Measurements from ENCODE around the gene TENM4. TPM values are rescaled to one million over a fixed set of nuclear protein-coding genes. Genes with fewer than 3 reads are reported as not detected.
"Not testable (repeated sequence)": the region's sequence is repeated elsewhere in the genome, so short reads cannot be mapped to it uniquely, and the experiment has no call there.

The TENM4 gene
- total RNA-seq, 1 donor from 2014 or later, result under 0.01 TPM

GRCh38 chr11:78855116-78855515 lies 585.7 kb downstream of the TENM4 start:
- DNase-seq (ENCODE audit: low read depth in 2 of 2), result no peak

GRCh38 chr11:78853521-78853920 lies 587.3 kb downstream of the TENM4 start:
- DNase-seq (ENCODE audit: low read depth in 2 of 2), result no peak

GRCh38 chr11:78851878-78852586 lies 588.8 kb downstream of the TENM4 start:
- DNase-seq (ENCODE audit: low read depth in 2 of 2), result no peak

- no peak for DNase-seq (ENCODE audit: low read depth in 2 of 2)
These were observed 590.8 kb downstream of the TENM4 start for GRCh38 chr11:78850078-78850477.

- DNase-seq (ENCODE audit: low read depth in 2 of 2), result no peak
These were observed 594.6 kb downstream of the TENM4 start for GRCh38 chr11:78846269-78846668.

GRCh38 chr11:78845496-78845895 lies 595.3 kb downstream of the TENM4 start:
- no peak for DNase-seq (ENCODE audit: low read depth in 2 of 2)

- no peak for DNase-seq (ENCODE audit: low read depth in 2 of 2)
These were observed 599.3 kb downstream of the TENM4 start for GRCh38 chr11:78841456-78842060.

GRCh38 chr11:78840623-78841022 lies 600.2 kb downstream of the TENM4 start:
- no peak for DNase-seq (ENCODE audit: low read depth in 2 of 2)

GRCh38 chr11:78840200-78840599 lies 600.6 kb downstream of the TENM4 start:
- no peak for DNase-seq (ENCODE audit: low read depth in 2 of 2)

- DNase-seq (ENCODE audit: low read depth in 2 of 2), result no peak
These were observed 602.4 kb downstream of the TENM4 start for GRCh38 chr11:78838417-78838816.

GRCh38 chr11:78835646-78836045 lies 605.2 kb downstream of the TENM4 start:
- no peak for DNase-seq (ENCODE audit: low read depth in 2 of 2)

GRCh38 chr11:78834886-78835285 lies 605.9 kb downstream of the TENM4 start:
- no peak for DNase-seq (ENCODE audit: low read depth in 2 of 2)

GRCh38 chr11:78833237-78833636 lies 607.6 kb downstream of the TENM4 start:
- no peak for DNase-seq (ENCODE audit: low read depth in 2 of 2)

GRCh38 chr11:78832226-78832947 lies 608.4 kb downstream of the TENM4 start:
- peak in 1 of 2 donors; percentile 3 for DNase-seq (ENCODE audit: low read depth in 2 of 2)

- DNase-seq (ENCODE audit: low read depth in 2 of 2), result no peak
These were observed 609.3 kb downstream of the TENM4 start for GRCh38 chr11:78831571-78831970.

- DNase-seq (ENCODE audit: low read depth in 2 of 2), result no peak
These were observed 610.5 kb downstream of the TENM4 start for GRCh38 chr11:78830277-78830819.

- DNase-seq (ENCODE audit: low read depth in 2 of 2), result no peak
These were observed 611.7 kb downstream of the TENM4 start for GRCh38 chr11:78829146-78829545.

GRCh38 chr11:78828676-78829075 lies 612.2 kb downstream of the TENM4 start:
- DNase-seq (ENCODE audit: low read depth in 2 of 2), result no peak

GRCh38 chr11:78827291-78827690 lies 613.5 kb downstream of the TENM4 start:
- DNase-seq (ENCODE audit: low read depth in 2 of 2), result not testable (repeated sequence)

- DNase-seq (ENCODE audit: low read depth in 2 of 2), result no peak
These were observed 615.2 kb downstream of the TENM4 start for GRCh38 chr11:78825591-78826020.

- DNase-seq (ENCODE audit: low read depth in 2 of 2), result peak in 1 of 2 donors; percentile 15
These were observed 617.2 kb downstream of the TENM4 start for GRCh38 chr11:78823588-78823987.

- DNase-seq (ENCODE audit: low read depth in 2 of 2), result no peak
These were observed 617.9 kb downstream of the TENM4 start for GRCh38 chr11:78822931-78823423.

Measured in dermis microvascular lymphatic vessel endothelial cell (primary cell).